Activated B cell treated with CpG ODN at 0.5 μM for 24 hours (primary cell): ENCODE data around the gene EP400. TPM values are rescaled to one million over a fixed set of nuclear protein-coding genes. Genes with fewer than 3 reads are reported as not detected.

ENCODE experiments used
- ATAC-seq: fragments of 200-7000 bp; cut with Tn5 transposase; one replicate; pipeline ENCODE4 v1.10.0; 2021; ENCODE audit warnings: low read depth, mild to moderate bottlenecking, moderate library complexity
- CTCF ChIA-PET: fragments of 350-600 bp; sonication (Branson Sonifier 250); formaldehyde crosslinking; loops from one replicate; lab custom pipeline; 2021; ENCODE audit warnings: antibody characterized with exemption; lab: Charles Lee
- POLR2A ChIA-PET: fragments of 350-600 bp; sonication (Branson Sonifier 250); formaldehyde crosslinking; loops from one replicate; lab custom pipeline; 2021; ENCODE audit warnings: antibody characterized with exemption; lab: Charles Lee
- DNase-seq: peaks from one replicate; pipeline ENCODE4 v3.0.0; 2022
- H3K27ac Mint-ChIP-seq: one replicate; pipeline ENCODE4 v1.8.0; 2020; ENCODE audit warnings: mixed read lengths
- H3K27me3 Mint-ChIP-seq: one replicate; pipeline ENCODE4 v1.8.0; 2021; ENCODE audit warnings: mixed read lengths
- H3K36me3 Mint-ChIP-seq: one replicate; pipeline ENCODE4 v1.8.0; 2021; ENCODE audit warnings: low read depth, mixed read lengths
- H3K4me1 Mint-ChIP-seq: one replicate; pipeline ENCODE4 v1.8.0; 2021; ENCODE audit warnings: mixed read lengths
- H3K4me3 Mint-ChIP-seq: one replicate; pipeline ENCODE4 v1.8.0; 2020; ENCODE audit warnings: mild to moderate bottlenecking, mixed read lengths
- H3K9me3 Mint-ChIP-seq: one replicate; pipeline ENCODE4 v1.8.0; 2020; ENCODE audit warnings: mixed read lengths
- CTCF ChIP-seq: fragments of 200-600 bp; IDR thresholded peaks from one replicate; pipeline ENCODE4 v1.8.0; 2022; ENCODE audit warnings: antibody characterized with exemption, mild to moderate bottlenecking
- intact Hi-C: fragments of 100-400 bp; cut with micrococcal nuclease; formaldehyde crosslinking; loops from one replicate; pipeline ENCODE4 v1.15.1; 2024
- total RNA-seq: library from RNA; stranded (reverse); gene quantifications from 2 replicates; pipeline ENCODE4 v1.2.3, GENCODE V29; 2022

The EP400 gene
- total RNA-seq, 1 donor from 2014 or later = 65.6 TPM

GRCh38 chr12:131942671-131943070 is 7.1 kb upstream of the EP400 start:
- intact Hi-C loops = no loop called here
- DNase-seq (no peak), ATAC-seq (no peak)
- no peaks in the 10 kb centered on the region for H3K9me3 Mint-ChIP-seq
- H3K4me3 Mint-ChIP-seq = no peak overlapping the region
- CTCF ChIA-PET = no interaction called here
- POLR2A ChIA-PET = no interaction called here
- no peak for TF ChIP-seq CTCF
- H3K27ac Mint-ChIP-seq = no peak overlapping the region
- H3K27me3 Mint-ChIP-seq = no peaks in the 10 kb centered on the region
- peaks cover 2% of the 10 kb centered on the region for H3K4me1 Mint-ChIP-seq
- H3K36me3 Mint-ChIP-seq = peaks cover 56% of the 10 kb centered on the region

- CTCF ChIA-PET = no interaction called here
- Mint-ChIP-seq H3K36me3 (peaks cover 49% of the 10 kb centered on the region), H3K27me3 (no peaks in the 10 kb centered on the region), H3K27ac (no peak overlapping the region), H3K9me3 (no peaks in the 10 kb centered on the region), H3K4me1 (peaks cover 5% of the 10 kb centered on the region), H3K4me3 (no peak overlapping the region)
- ATAC-seq (no peak), DNase-seq (no peak)
- intact Hi-C loops = no loop called here
- TF ChIP-seq CTCF = no peak
- POLR2A ChIA-PET = no interaction called here
Measured at GRCh38 chr12:131943389-131943788, 6.4 kb upstream of the EP400 start.

- H3K27me3 Mint-ChIP-seq = no peaks in the 10 kb centered on the region
- H3K4me3 Mint-ChIP-seq = no peak overlapping the region
- H3K27ac Mint-ChIP-seq = no peak overlapping the region
- peaks cover 9% of the 10 kb centered on the region for H3K4me1 Mint-ChIP-seq
- TF ChIP-seq CTCF = no peak
- no peak for DNase-seq
- ChIA-PET POLR2A (no interaction called here), CTCF (no interaction called here)
- ATAC-seq = no peak
- intact Hi-C loops = no loop called here
- H3K36me3 Mint-ChIP-seq = peaks cover 47% of the 10 kb centered on the region
- no peaks in the 10 kb centered on the region for H3K9me3 Mint-ChIP-seq
Measured at GRCh38 chr12:131943876-131944275, 5.9 kb upstream of the EP400 start.

GRCh38 chr12:131944601-131945251 is 5.0 kb upstream of the EP400 start:
- Mint-ChIP-seq H3K4me3 (no peak overlapping the region), H3K27me3 (no peaks in the 10 kb centered on the region), H3K4me1 (peaks cover 11% of the 10 kb centered on the region), H3K27ac (no peak overlapping the region), H3K36me3 (peaks cover 39% of the 10 kb centered on the region), H3K9me3 (no peaks in the 10 kb centered on the region)
- ATAC-seq (no peak), DNase-seq (no peak)
- POLR2A ChIA-PET = no interaction called here
- intact Hi-C loops = no loop called here
- no peak for TF ChIP-seq CTCF
- CTCF ChIA-PET = no interaction called here

- intact Hi-C loops = no loop called here
- peaks cover 22% of the 10 kb centered on the region for H3K4me1 Mint-ChIP-seq
- no peak overlapping the region for H3K4me3 Mint-ChIP-seq
- ATAC-seq = no peak
- no peak for TF ChIP-seq CTCF
- no peak for DNase-seq
- ChIA-PET POLR2A (no interaction called here), CTCF (no interaction called here)
- no peak overlapping the region for H3K27ac Mint-ChIP-seq
- H3K36me3 Mint-ChIP-seq = peaks cover 25% of the 10 kb centered on the region
- no peaks in the 10 kb centered on the region for H3K27me3 Mint-ChIP-seq
- no peaks in the 10 kb centered on the region for H3K9me3 Mint-ChIP-seq
Measured at GRCh38 chr12:131946757-131947156, 3.0 kb upstream of the EP400 start.
